Thyroid gland (tissue), 4 donors: ENCODE measurements around the gene AAGAB.

Experiments used
- CTCF ChIP-seq, 6 experiments: fragments of 200-600 bp in 3 of 6; fragments of 450-650 bp in 3 of 6; sonication (generic) in 3 of 6; IDR thresholded peaks; one replicate each; pipeline ENCODE4 v1.5.1; 2016 to 2019; ENCODE audit warnings: antibody characterized with exemption in 6 of 6, mild to moderate bottlenecking in 2 of 6, inconsistent platforms in 1 of 6, moderate library complexity in 1 of 6
- POLR2A ChIP-seq, 2 donors: fragments of 450-650 bp; IDR thresholded peaks; one replicate each; pipeline ENCODE4 v1.6.1; 2017; ENCODE audit warnings: antibody characterized with exemption in 2 of 2, mild to moderate bottlenecking in 2 of 2, moderate library complexity in 1 of 2

GRCh38 chr15:67166280-67167009 lies 88.0 kb downstream of the AAGAB start:
- TF ChIP-seq CTCF (IDR thresholded peaks at IDR 0.05) (no peak), POLR2A (IDR thresholded peaks at IDR 0.05) (no peak)
